HG03066 (cell line): ENCODE measurements around the gene SLC44A1.
"Not testable (repeated sequence)": the region's sequence is repeated elsewhere in the genome, so short reads cannot be mapped to it uniquely, and the experiment has no call there.

Experiments used
- ATAC-seq: cut with Tn5 transposase; IDR thresholded peaks from one replicate; pipeline ENCODE4 v1.9.1; 2021; ENCODE audit warnings: low read depth; ENCODE audit not compliant: unreplicated experiment

SLC44A1 gene

DNA sequence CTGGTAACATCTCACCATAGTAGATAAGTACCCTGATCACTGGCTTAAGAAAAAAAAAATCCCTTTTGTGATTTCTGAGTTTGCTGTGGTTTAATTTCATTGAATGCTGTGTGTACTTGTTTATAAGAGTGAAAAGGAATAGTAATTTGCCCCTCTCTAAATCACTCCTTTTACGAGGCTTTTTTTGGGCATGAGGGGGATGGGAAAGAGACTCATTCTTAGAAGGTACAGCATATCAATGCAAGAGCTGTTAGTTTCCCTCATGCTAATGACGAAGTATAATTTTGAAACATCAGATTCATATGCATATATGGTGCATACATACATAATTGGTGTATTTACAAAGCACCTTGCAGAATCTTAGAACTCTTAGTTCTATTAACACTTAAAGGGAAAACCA, 2.4 kb upstream of the SLC44A1 start:
- no peak for ATAC-seq

DNA sequence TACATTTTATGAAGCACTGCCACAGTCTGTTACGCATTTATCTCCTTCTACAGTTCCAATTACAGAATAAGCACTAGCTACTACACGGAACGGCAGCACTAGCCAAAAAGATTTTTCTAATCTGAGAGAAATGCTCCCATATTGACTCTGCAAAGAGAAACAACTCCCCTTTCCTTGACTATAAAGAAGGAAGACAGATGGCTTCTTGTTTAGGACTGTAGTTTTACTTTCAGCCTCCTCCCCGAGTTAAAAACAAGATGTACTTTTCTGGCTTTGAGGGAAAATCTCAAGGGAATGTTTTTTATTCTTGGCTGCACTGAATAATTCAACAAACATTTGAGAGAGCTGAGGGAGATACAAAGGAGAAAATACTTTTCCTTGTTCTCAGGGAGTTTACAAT, 1.9 kb upstream of the SLC44A1 start:
- ATAC-seq, result no peak

DNA sequence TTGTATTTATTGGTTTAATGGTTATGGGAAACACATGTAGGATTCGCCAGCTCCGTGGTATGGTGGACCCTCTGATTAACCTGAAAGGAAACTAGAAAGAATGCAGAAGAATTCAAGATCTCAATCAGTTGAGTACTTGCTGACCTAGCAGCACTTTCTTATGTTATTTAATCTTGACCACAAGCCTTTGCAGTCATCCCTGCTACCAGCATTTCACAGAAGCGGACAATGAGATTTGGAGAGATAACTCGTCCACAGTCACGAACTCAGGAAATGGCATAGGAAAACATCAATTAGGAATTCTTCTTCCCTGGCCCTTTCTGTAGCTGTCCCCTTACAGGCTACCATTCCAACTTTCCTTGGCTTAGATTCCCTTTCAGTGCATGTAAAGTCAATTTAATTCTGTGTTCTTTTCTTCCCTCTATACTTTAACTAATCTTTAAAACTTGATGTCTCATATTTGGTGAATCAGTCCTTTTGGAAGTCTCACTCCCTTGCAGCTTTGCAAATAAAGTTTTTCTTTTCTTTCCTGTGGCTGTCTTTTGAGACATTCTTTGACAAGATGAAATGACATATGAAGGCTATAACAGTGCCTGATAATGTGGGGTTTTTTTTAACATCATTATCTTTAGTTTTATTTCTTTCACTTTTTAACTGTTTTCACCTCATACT, 1.3 kb upstream of the SLC44A1 start:
- no peak for ATAC-seq

DNA sequence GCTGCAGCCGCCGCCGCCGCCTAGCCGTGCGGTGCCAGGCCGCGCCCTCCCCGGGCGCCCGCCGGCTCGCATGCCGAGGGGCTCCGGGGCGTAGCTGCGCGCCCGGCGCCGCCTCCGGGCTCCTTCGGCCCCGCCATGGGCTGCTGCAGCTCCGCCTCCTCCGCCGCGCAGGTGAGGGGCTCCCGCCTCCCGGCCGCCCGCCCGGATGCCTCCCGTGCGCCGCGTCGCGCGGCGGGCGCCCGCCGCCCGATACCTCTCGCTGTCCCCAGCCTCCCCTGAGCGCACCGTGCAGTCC, 230 bp downstream of the SLC44A1 start:
- peak; percentile 58 for ATAC-seq

DNA sequence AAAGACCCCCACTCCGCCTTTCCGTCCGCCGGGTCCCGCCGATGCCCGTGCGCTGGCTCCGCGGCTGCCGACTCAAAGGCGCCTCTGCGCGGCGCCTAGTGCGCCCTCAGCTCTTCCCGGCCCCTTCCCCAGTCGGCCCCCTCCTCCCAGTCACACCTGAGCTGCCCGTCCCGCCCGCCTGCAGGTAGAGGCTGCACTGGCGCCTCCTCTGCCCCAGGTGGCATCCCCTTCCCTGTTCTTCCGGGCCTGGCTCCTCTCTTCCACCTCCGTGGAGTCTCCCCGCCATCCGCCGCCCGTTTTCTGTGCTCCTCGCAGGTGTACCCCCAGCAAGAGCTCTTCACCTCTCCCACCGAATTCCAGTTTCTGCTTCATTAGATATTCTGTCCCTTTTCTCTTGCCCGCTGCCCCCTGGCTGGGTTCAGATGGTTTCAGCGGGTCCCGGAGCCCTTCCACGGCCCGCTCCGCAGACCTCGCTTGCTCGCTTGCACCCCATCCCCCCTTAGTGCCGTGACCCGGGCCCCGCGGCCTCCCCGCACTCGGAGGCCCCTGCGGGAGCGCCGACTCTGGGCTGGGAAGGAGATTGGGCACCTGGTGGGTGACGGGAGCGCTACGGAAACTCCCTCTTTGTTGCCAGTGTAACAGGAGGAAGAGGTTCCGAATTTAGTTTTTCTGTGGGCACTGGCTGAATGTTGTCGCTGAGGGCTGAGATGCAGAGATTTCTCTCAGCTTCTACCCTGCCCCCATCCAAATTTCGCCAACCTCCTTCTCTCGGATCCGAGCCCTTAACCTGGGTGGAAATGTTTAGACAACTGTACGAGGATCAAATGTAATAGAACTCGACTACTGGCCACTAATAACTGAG, 809 bp downstream of the SLC44A1 start:
- ATAC-seq, result peak; percentile 26

DNA sequence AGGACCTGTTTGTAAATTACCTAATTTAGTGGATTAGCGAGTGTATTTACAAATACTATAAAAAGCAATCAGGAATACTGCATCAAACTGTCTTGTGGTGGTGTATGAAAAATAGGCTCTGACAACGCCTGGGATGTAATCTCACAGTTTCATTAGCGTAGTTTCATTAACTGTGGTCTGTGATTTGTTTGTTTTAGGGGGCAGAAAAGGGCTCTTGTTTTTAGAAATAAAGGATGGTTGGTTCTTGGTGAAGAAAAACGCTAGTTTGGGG, 1.4 kb downstream of the SLC44A1 start:
- ATAC-seq, result no peak

DNA sequence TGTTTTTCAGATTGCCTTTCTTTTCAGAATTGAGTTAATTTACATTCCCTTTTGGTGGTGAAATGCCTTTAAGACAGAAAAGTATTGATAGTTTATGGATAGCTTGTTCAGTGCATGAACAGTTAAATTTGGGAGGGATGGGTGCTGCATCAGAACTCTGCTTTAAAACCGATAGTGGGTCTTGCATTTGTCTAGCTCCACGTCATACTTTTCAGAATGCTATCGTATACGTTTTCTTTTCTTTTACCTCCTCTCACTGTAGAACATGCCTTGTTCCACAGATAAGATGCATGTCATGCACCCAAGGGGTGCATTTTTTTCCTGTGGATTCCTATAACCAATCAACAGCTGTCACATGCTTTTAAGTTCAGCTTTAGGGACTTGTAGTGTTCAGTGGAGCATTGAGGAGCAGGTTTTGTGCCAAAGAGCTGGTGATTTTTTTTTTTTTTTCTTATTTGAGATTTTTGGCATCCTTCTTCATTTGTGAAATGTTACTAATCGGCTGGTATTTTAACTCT, 2.3 kb downstream of the SLC44A1 start:
- no peak for ATAC-seq

DNA sequence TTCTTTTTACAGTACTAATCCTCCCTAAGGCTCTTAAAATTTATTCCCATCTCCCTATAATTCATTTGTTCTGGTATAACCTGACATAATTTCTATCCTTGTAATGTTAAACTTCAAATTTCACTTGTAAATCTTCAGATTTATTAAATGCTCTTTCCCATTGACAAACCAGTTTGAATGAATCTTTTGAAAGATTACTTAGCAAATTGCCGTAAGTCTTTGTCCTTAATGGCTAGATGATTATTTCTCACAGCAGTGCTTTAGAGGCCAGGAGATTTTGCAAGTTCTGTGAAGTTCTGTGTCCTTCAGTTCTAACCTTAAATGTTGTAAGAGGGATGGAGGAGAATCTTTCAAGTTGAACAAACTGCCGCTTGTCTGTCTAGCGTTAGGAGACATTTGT, 4.2 kb downstream of the SLC44A1 start:
- ATAC-seq, result no peak

DNA sequence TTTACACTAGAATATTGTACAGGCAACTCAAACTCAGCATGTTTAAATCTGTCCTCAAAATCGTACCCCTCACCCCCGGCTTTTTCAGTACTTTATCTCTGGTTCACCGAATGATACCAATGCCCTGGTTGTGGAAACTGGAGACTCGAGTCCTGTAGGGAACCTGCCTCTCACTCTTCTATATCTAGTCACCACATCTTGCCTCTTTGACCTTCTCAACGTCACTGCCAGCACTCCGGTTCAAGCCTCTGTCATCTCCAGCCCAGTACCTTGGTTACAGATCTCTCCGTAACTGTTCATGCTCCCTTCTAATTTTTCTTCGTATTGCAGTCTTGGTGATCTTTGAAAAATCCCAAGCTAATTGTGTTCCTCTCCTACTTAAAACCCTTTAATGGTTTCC, 6.7 kb downstream of the SLC44A1 start:
- no peak for ATAC-seq

DNA sequence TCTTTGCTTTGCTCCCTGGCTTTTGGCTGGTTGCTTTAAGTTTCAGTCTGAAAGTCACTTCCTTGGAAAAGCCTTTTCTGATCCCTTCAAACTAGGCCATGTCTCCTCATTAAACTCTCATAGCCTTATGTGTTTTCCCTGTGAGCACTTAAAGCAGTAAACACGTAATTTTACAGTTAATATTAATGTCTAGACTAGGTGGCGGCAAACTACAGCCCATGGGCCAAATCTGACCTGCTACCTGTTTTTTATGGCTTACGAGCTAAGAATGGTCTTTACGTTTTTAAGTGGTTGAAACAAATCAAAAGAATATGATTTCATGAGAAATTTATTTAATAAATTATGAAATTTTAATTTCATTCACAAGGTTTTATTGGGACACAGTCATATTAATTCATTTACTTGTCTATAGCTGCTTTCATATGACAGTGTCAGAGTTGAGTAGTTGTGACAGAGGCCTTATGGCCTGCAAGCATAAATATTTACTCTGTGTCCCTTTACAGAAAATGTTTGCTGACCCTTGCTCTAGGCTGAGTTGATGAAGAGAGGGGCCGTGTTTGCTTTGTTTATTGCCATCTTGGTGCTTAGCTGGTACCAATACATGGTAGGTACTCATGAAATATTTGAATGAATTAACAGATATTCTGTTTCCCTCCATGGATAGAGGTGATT, 7.4 kb downstream of the SLC44A1 start:
- ATAC-seq, result no peak

DNA sequence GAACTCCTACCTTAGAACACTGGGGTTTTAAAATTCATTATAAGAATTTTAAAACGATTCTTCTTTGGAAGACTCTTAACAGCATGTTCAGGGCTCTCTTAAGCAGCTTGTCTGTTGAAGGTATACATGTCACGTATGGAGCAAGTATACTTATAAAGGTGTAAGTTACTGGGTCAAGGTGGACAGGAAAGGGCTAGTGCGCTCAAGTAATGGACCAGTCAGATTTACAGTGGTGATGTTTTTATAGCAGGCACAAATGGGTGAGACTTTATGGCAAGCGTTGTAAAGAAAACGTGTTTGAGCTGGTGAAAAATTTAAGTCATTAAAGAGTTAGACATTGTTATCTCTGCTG, 7.9 kb downstream of the SLC44A1 start:
- ATAC-seq, result no peak

DNA sequence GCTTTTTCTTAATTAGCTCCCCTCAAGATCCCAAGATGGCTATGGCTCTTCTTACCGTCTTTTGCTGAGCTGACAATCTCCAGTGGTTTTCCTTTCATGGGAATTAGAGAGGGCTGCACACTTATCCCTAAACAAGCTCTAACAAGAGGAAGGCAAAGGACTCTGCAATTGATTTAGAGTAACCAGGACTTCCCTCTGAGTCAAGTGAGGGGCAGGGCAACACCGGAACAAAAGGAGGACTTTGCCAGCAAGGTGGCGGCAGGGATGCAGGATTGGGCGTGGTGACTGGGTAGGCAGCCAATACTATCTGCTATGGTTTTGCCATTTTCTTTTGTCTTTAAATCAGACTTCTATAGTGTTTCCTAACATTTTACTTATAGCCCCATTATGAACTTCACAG, 9.8 kb downstream of the SLC44A1 start:
- ATAC-seq, result no peak

DNA sequence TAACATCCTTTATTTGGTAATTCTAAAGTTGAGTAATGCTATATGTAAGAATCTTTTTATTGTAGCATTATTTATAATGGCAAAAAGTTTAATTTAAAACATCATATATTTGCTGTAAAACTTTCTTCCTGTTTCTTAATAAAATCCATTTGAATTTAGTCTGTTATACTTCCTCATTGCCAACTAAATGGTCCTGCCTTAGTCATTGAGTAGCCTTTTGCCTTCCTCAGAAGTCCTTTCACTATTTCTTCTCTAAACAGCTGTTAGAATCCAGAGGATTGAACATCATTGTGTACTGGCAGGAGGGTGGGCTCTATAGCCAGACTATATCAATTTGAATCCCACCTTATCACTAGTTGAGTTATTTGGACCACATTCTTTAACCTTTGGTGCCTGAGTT, 11.0 kb downstream of the SLC44A1 start:
- no peak for ATAC-seq

DNA sequence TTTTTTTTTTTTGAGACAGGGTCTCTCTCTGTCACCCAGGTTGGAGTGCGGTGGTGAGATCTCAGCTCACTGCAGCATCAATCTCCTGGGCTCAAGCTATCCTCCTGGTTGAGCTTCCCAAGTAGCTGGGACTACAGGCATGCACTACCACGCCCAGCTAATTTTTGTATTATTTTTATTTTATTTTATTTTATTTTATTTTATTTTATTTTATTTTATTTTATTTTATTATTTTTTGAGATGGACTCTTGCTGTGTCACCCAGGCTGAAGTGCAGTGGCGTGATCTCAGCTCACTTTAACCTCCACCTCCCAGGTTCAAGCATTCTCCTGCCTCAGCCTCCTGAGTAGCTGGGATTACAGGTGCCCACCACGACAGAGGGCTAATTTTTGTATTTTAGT, 12.1 kb downstream of the SLC44A1 start:
- not testable (repeated sequence) for ATAC-seq

DNA sequence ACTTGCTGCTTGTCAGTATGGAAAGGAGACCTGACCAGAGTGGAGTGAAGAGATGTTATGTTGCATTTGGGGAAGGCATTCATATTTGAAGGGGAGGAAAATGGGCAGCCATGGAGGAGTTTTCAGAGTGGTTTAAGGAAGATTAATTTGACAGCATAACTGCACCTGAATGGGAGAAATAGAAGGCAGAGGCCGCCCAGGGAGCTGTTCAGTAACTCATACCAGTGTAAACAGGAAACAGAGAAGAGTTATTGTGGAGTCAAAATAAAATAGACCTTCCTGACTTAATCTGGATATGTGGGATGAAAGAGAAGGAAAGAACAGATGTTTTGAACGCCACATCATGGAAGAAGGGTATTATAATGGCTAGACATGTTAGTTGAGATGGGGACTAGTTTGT, 13.4 kb downstream of the SLC44A1 start:
- ATAC-seq, result no peak

DNA sequence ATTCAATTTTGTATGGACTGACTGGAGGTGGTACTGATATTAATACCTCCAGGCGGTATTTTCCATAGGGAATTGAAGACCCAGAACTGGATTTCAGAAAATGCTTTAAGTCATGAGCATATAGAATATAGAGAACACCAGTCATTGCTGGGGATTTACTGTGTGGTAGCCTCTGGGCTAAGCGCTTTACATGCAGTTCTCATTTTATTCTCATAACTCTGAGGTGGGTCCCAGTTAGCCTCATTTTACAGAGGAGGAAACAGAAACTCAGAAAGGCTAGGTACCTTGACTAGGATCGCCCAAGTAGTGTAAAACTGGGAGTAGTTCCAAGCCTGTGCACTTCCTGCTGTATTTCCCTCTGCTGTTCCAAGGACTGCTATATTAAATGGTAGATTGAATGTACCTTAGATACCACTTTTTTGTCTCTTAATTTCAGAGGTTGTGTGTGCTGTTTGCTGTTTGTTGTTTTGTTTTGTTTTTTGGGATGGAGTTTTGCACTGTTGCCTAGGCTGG, 13.8 kb downstream of the SLC44A1 start:
- no peak for ATAC-seq

DNA sequence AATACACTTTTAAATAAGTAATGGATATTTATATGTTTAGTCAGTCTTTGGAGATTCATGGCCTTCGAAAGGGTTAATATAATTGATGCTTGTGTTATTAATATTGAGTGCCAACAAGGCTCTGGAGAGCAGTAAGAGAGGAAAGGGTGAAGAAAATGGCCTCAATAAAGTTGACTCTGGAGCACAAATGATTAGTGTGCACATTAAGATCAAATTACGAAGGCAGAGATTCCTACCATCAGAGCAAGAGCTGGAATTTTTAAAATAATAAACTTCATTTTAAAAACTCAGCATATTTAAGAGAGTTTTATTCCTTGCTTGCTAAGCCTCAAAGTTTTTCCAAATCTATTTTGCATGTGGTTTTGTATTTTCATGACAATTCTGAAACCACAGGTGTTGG, 14.8 kb downstream of the SLC44A1 start:
- ATAC-seq, result no peak

DNA sequence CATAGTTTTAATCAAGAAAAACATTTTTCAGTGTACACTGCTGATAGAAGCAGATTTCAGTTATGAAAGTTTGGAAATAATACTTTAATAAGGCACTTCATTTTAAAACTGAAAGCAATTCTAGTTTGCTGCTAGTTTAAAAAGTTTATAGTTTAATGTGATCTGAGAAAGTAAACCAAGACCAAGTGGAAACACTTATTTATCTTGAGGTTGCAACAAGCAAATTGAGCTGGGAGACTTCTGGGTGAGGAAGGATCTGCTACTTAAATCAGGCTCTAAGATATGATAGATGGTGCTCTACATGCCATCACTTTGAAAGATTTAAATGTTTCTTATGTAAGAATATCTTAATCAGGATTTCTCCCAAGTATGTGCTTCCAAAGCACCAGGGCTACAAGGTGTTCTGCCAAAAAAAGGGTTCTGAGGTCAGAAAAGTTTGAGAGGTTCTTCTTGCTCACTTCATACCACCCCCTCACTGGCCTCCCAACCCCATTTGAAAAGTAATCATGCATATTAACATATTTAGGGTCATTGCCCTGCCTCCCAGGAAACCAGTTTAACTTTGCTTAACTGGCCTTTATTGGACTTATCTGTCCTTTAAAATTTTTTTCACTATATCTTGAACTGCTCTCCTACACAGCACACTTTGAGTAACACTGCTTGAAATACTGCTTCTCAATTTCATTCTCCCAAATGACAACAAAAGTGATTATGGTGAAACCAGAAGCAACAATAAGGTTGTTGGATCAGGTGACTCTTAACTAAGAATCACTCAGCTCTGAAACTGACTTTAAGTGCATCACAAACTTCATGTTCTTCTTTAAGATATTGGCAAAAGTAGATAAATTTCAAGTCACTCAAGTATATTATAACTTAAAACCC, 15.5 kb downstream of the SLC44A1 start:
- ATAC-seq, result no peak

DNA sequence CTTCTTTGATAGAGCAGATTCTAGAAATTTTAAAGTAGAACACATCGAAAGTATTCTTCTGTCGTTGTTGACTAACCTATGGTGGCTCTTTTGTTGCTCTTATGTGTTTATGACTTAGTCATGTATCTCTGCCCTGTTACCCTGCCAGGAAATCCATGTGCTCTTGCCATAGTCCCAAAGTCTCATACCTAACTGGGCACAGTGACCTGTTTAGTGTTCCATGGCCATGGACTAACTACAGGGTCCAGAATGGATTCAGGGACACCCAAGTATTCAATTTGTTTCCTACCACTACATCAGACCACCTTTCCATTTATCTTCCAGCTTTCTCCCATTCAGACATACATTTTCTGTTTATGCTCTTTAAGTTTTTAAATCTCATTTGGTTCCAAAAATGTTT, 18.0 kb downstream of the SLC44A1 start:
- no peak for ATAC-seq

DNA sequence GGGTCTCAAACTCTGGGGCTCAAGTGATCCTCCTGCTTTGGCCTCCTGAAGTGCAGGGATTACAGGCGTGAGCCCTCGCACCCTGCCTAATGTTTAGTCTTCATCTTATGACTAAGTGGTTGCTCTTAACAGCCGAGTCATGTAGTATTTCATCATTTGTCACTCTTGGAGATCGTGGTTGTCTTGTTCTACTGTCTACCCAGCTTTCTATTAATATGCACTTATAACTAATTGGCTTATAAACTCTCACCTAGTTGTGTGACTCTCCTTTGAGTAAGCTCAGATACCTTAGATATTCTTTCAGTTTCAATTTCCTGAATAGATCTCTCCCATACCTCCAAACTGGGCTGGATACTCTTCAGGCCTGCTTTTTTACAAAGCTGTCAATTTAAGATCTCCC, 19.9 kb downstream of the SLC44A1 start:
- no peak for ATAC-seq

DNA sequence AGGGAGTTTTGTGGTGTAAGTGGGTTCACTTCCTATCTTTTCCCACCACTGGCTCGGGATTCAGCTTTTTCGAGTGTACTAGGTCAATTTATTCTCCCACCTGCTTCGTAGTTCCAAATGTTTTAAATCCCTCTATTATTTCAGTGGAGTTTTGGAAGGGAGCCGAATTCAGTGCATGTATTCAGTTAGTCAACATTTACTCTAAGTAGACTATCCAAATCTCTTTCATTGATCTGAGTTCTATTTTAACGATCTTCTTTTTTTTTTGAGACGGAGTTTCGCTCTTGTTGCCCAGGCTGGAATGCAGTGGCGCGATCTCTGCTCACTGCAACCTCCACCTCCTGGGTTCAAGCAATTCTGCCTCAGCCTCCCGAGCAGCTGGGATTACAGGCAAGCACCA, 23.8 kb downstream of the SLC44A1 start:
- ATAC-seq, result not testable (repeated sequence)
